Thymus (tissue), 11 donors: ENCODE data around the gene ZBTB40. TPM values are rescaled to one million over a fixed set of nuclear protein-coding genes. Genes with fewer than 3 reads are reported as not detected.

Experiments used
- DNase-seq, 9 donors: peaks; one replicate each; pipeline ENCODE4 v3.0.0-alpha.2; 2013; ENCODE audit warnings: low spot score in 9 of 9, low read depth in 6 of 9, missing footprints in 1 of 9
- H3K27ac ChIP-seq, 2 donors: one replicate each; pipeline ENCODE4 v1.5.1; 2013; ENCODE audit warnings: control low read depth in 1 of 2, low read depth in 1 of 2, low read length in 1 of 2, mild to moderate bottlenecking in 1 of 2, moderate library complexity in 1 of 2
- H3K27me3 ChIP-seq, 2 donors: one replicate each; pipeline ENCODE4 v1.5.1; 2013; ENCODE audit warnings: low read length in 1 of 2; ENCODE audit not compliant: control insufficient read depth in 2 of 2, insufficient read depth in 1 of 2
- H3K36me3 ChIP-seq, 2 donors: one replicate each; pipeline ENCODE4 v1.5.1; 2013; ENCODE audit warnings: low read length in 1 of 2, mild to moderate bottlenecking in 1 of 2, moderate library complexity in 1 of 2; ENCODE audit not compliant: control insufficient read depth in 2 of 2, insufficient read depth in 2 of 2
- H3K4me1 ChIP-seq, 2 donors: one replicate each; pipeline ENCODE4 v1.5.1; 2013; ENCODE audit warnings: low read length in 2 of 2; ENCODE audit not compliant: control insufficient read depth in 2 of 2, insufficient read depth in 2 of 2
- H3K4me3 ChIP-seq, 2 donors: one replicate each; pipeline ENCODE4 v1.5.1; 2013; ENCODE audit warnings: low read length in 2 of 2, control low read depth in 1 of 2, mild to moderate bottlenecking in 1 of 2
- H3K9me3 ChIP-seq, 2 donors: one replicate each; pipeline ENCODE4 v1.5.1; 2013; ENCODE audit warnings: low read length in 1 of 2, mild to moderate bottlenecking in 1 of 2; ENCODE audit not compliant: control insufficient read depth in 2 of 2, insufficient read depth in 1 of 2
- WGBS: extraction: QIAGEN DNeasy Blood & Tissue Kit; methylation state at CpG from one replicate; pipeline ENCODE4 v1.1.7; 2013; 5-methylcytosine and 5-hydroxymethylcytosine counted together
- polyA plus RNA-seq: library from polyadenylated mRNA; stranded (reverse); fragments of 200-250 nt; gene quantifications from one replicate; pipeline ENCODE4 v1.2.3, GENCODE V29; 2013
- total RNA-seq: library from RNA; stranded (reverse); fragments of 120-200 nt; gene quantifications from one replicate; pipeline ENCODE4 v1.2.4, GENCODE V29; 2013
- donor health status: healthy.

Gene ZBTB40
- total and polyA plus RNA-seq, 2 donors, result 8.4 to 8.7 TPM

GRCh38 chr1:22412932-22413727 lies 38.5 kb upstream of the ZBTB40 start:
- DNase-seq, result no peak
- Histone ChIP-seq H3K4me3 (no peak overlapping the region), H3K9me3 (no peaks in the 10 kb centered on the region), H3K27me3 (peaks cover 0 to 4% of the 10 kb centered on the region in 2 donors), H3K27ac (no peak overlapping the region), H3K36me3 (no peaks in the 10 kb centered on the region), H3K4me1 (no peaks in the 10 kb centered on the region)
- 89% methylated on average over 8 of the region's 8 CpGs for WGBS

- no peaks in the 10 kb centered on the region for H3K36me3 ChIP-seq
- H3K27ac ChIP-seq, result no peak overlapping the region
- 50% methylated on average over 1 of the region's 1 CpG for WGBS
- H3K9me3 ChIP-seq, result no peaks in the 10 kb centered on the region
- no peak for DNase-seq
- no peak overlapping the region for H3K4me3 ChIP-seq
- H3K4me1 ChIP-seq, result no peaks in the 10 kb centered on the region
- H3K27me3 ChIP-seq, result peaks cover 0 to 9% of the 10 kb centered on the region in 2 donors
Observed at GRCh38 chr1:22413799-22414198, 37.9 kb upstream of the ZBTB40 start.

GRCh38 chr1:22414244-22414751 lies 37.4 kb upstream of the ZBTB40 start:
- 89% methylated on average over 11 of the region's 11 CpGs for WGBS
- Histone ChIP-seq H3K27me3 (peaks cover 0 to 11% of the 10 kb centered on the region in 2 donors), H3K9me3 (no peaks in the 10 kb centered on the region), H3K36me3 (no peaks in the 10 kb centered on the region), H3K4me3 (no peak overlapping the region), H3K27ac (no peak overlapping the region), H3K4me1 (no peaks in the 10 kb centered on the region)
- DNase-seq, result no peak

GRCh38 chr1:22415489-22415888 lies 36.2 kb upstream of the ZBTB40 start:
- peaks cover 3 to 21% of the 10 kb centered on the region in 2 donors for H3K27me3 ChIP-seq
- no peak overlapping the region for H3K4me3 ChIP-seq
- H3K27ac ChIP-seq, result no peak overlapping the region
- H3K36me3 ChIP-seq, result no peaks in the 10 kb centered on the region
- H3K9me3 ChIP-seq, result no peaks in the 10 kb centered on the region
- no peak for DNase-seq
- WGBS, result 84% methylated on average over 7 of the region's 7 CpGs
- H3K4me1 ChIP-seq, result no peaks in the 10 kb centered on the region

GRCh38 chr1:22416555-22417454 lies 34.8 kb upstream of the ZBTB40 start:
- WGBS, result 21% methylated on average over 13 of the region's 13 CpGs
- H3K36me3 ChIP-seq, result no peaks in the 10 kb centered on the region
- peak in 8 of 9 donors; percentile 13 to 66 (median 36) for DNase-seq
- no peak overlapping the region for H3K27ac ChIP-seq
- H3K4me1 ChIP-seq, result no peaks in the 10 kb centered on the region
- no peaks in the 10 kb centered on the region for H3K9me3 ChIP-seq
- H3K4me3 ChIP-seq, result no peak overlapping the region
- H3K27me3 ChIP-seq, result peaks cover 3 to 27% of the 10 kb centered on the region in 2 donors

GRCh38 chr1:22417466-22417865 lies 34.2 kb upstream of the ZBTB40 start:
- Histone ChIP-seq H3K36me3 (no peaks in the 10 kb centered on the region), H3K9me3 (no peaks in the 10 kb centered on the region), H3K27me3 (peaks cover 3 to 27% of the 10 kb centered on the region in 2 donors), H3K4me3 (no peak overlapping the region), H3K27ac (no peak overlapping the region), H3K4me1 (no peaks in the 10 kb centered on the region)
- no peak for DNase-seq
- 93% methylated on average over 12 of the region's 12 CpGs for WGBS

GRCh38 chr1:22418312-22418711 lies 33.3 kb upstream of the ZBTB40 start:
- DNase-seq, result no peak
- Histone ChIP-seq H3K36me3 (no peaks in the 10 kb centered on the region), H3K4me1 (no peaks in the 10 kb centered on the region), H3K27ac (no peak overlapping the region), H3K4me3 (no peak overlapping the region), H3K27me3 (peaks cover 3 to 27% of the 10 kb centered on the region in 2 donors), H3K9me3 (no peaks in the 10 kb centered on the region)
- 81% methylated on average over 4 of the region's 4 CpGs for WGBS

- peak in 1 of 9 donors; percentile 24 for DNase-seq
- H3K27me3 ChIP-seq, result peaks cover 3 to 27% of the 10 kb centered on the region in 2 donors
- no peak overlapping the region for H3K27ac ChIP-seq
- H3K9me3 ChIP-seq, result no peaks in the 10 kb centered on the region
- no peaks in the 10 kb centered on the region for H3K36me3 ChIP-seq
- no peaks in the 10 kb centered on the region for H3K4me1 ChIP-seq
- WGBS, result under 1% methylated on average over 2 of the region's 2 CpGs
- H3K4me3 ChIP-seq, result no peak overlapping the region
Observed at GRCh38 chr1:22418933-22419382, 32.7 kb upstream of the ZBTB40 start.
